Measurements from ENCODE around the gene WDR86.

DNA sequence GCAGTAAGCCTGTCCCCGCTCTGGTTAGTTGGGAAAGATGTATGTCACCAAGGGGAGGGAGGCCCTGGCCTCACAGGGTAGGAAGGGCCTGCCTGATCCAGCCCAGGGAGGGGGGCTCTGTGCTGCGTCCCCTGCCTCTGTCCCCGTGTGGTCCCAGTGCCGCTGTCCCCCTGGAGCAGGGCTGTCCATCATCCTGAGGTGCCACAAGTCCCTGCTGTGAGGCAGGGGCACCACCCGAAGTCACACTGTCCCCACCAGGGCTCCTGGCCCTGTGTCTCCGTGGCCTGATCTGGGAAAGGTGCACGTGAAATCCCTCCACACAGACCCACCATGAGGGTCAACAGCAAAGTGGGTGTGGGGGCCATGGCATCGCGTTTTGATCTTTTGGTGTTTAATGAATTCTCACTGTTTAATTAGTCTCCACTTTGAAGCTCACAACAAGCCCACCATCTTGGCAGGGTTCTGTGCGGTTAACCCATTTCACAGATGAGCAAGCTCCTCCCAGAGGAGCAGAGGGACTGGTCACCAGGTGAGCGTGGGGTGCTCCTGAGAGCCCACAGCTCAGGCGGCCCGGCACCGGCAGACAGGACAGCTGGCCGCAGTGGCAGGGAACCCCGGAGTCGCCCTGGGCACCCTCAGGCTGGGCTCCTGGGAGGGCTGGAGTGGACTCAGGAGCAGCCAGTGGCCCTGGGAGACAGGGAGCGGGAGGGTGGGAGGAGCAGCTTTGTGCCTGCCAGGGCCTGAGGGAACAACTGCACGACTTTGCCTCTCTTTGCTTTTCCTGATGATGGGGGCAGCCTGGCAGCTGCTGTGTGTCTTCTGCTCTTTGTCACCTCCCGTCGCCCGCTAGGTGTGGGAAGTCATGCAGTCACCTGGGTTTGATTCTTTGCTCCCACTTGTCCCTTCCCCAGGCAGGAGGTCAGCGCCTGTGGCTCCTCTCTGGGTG lies 42.1 kb upstream of the WDR86 start:
- TF ChIP-seq, protein P1, sequence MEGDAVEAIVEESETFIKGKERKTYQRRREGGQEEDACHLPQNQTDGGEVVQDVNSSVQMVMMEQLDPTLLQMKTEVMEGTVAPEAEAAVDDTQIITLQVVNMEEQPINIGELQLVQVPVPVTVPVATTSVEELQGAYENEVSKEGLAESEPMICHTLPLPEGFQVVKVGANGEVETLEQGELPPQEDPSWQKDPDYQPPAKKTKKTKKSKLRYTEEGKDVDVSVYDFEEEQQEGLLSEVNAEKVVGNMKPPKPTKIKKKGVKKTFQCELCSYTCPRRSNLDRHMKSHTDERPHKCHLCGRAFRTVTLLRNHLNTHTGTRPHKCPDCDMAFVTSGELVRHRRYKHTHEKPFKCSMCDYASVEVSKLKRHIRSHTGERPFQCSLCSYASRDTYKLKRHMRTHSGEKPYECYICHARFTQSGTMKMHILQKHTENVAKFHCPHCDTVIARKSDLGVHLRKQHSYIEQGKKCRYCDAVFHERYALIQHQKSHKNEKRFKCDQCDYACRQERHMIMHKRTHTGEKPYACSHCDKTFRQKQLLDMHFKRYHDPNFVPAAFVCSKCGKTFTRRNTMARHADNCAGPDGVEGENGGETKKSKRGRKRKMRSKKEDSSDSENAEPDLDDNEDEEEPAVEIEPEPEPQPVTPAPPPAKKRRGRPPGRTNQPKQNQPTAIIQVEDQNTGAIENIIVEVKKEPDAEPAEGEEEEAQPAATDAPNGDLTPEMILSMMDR (conservative IDR thresholded peaks at IDR 0.05; ENCODE audit: low read depth, low read length), result no peak
- no peak for TF ChIP-seq EZH2 (IDR thresholded peaks at IDR 0.05; ENCODE audit: borderline replicate concordance, low read depth, low read length, poor library complexity, severe bottlenecking)

Data from A673 (cell line).